Measurements from ENCODE around the gene CD101. TPM values are rescaled to one million over a fixed set of nuclear protein-coding genes. Genes with fewer than 3 reads are reported as not detected.

The CD101 gene
- polyA plus RNA-seq, 1 experiment = 0.02 TPM

DNA sequence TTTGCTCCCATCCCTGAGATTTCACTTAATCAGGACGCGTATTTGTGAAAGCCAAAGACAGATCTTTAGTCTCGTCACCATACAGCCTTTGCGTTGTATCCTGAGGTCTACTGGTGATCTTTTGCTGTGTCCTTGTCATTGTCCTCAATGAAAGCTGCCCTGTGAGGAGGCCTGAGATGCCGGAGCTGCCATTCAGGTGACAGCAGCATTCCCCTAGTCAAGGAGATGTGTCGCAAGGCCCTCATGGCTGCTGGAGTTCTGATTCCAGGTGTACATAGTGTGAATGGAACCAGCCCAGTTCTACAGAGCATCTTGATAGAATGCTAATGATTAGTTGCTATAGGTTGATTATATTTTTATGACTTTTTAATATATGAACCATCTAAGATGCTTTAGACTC, 82.7 kb downstream of the CD101 start:
- no peaks in the 10 kb centered on the region for H3K27me3 ChIP-seq (ENCODE audit: control insufficient read depth, insufficient read depth, low read length)
- ChIA-PET POLR2A (no interaction called here), CTCF (no interaction called here)
- H3K4me3 ChIP-seq (ENCODE audit: low read depth, low read length) = no peak overlapping the region
- no peak for TF ChIP-seq CTCF (IDR thresholded peaks at IDR 0.05; ENCODE audit: low read depth, low read length)
- DNase-seq (ENCODE audit: low read depth, low spot score) = no peak
- H3K27ac ChIP-seq (ENCODE audit: low read depth, low read length) = no peak overlapping the region
- H3K9me3 ChIP-seq (ENCODE audit: control insufficient read depth, insufficient read depth, low read length) = no peaks in the 10 kb centered on the region

Small RNA genes lying within 50 kb of the gene (small RNA-seq; reads per million reads assigned to genes)
- not detected for gene RNA5SP55 (ENCODE audit: insufficient read length, low read depth)

Other genes starting within 250 kb of the CD101 start
- not detected in 2 replicates for gene CD2, start 247.3 kb upstream of the CD101 start, polyA plus RNA-seq (2011; rRNA removed)
- gene PTGFRN, start 91.8 kb upstream of the CD101 start, polyA plus RNA-seq (2011; rRNA removed) = 0.31 and 0.46 TPM in 2 replicates
- 10.0 and 12.4 TPM in 2 replicates for gene TTF2, start 58.6 kb downstream of the CD101 start, polyA plus RNA-seq (2011; rRNA removed)
- 3.5 and 4.8 TPM in 2 replicates for gene TRIM45, start 120.0 kb downstream of the CD101 start, polyA plus RNA-seq (2011; rRNA removed)
- not detected in 2 replicates for gene VTCN1, start 209.2 kb downstream of the CD101 start, polyA plus RNA-seq (2011; rRNA removed)